ENCODE measurements around the gene PTPRD.

Gene PTPRD

DNA sequence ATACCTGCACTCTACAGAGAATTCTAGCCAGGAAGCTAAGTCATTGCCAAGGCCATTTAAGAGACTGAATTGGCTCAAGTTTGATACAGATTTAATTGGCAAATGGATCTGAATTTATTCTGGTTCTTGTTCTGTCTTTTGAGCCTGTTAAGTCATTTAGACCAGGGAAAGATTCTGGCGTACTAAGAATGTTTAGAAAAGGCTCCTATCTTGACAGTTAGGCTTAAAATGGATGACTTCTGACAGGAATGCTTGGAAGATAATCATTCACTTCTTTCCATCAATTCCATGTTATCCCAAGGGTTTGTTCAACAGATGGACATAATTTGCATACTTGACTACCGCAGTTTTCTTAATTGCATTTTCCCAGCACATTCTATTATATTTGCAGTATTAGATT is 376.6 kb downstream of the PTPRD start:
- Histone ChIP-seq H3K4me1 (ENCODE audit: control insufficient read depth, low read depth, low read length) (peaks cover 14% of the 10 kb centered on the region), H3K36me3 (ENCODE audit: control insufficient read depth, low read depth, low read length) (no peaks in the 10 kb centered on the region), H3K4me3 (ENCODE audit: low read length) (no peak overlapping the region), H3K27me3 (ENCODE audit: control insufficient read depth, insufficient read depth, low read length) (no peaks in the 10 kb centered on the region), H3K27ac (ENCODE audit: low read length) (no peak overlapping the region), H3K9ac (ENCODE audit: low read length) (no peak overlapping the region), H3K9me3 (ENCODE audit: control insufficient read depth, low read depth, low read length) (no peaks in the 10 kb centered on the region)

DNA sequence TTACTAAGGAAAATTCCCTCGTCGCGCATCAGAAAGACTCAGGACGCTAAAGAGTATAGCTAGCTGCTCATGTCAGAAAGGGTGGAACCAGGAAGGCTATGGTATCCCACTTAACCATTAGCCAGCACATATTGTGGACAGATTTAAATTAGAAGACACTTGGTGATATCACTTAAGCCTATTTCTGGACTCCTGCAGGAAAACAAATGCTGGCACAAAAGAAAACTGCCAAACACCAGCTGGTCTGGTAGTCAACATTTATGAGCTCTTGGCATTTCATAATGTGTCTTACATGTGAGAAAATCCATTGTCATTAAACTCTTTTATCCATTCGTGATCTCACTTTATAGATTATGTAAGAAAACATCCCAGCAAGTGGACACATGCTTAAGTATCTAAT is 377.4 kb downstream of the PTPRD start:
- no peak overlapping the region for H3K4me3 ChIP-seq (ENCODE audit: low read length)
- H3K36me3 ChIP-seq (ENCODE audit: control insufficient read depth, low read depth, low read length), result no peaks in the 10 kb centered on the region
- no peak overlapping the region for H3K9ac ChIP-seq (ENCODE audit: low read length)
- H3K27ac ChIP-seq (ENCODE audit: low read length), result no peak overlapping the region
- H3K9me3 ChIP-seq (ENCODE audit: control insufficient read depth, low read depth, low read length), result no peaks in the 10 kb centered on the region
- H3K27me3 ChIP-seq (ENCODE audit: control insufficient read depth, insufficient read depth, low read length), result no peaks in the 10 kb centered on the region
- H3K4me1 ChIP-seq (ENCODE audit: control insufficient read depth, low read depth, low read length), result peaks cover 14% of the 10 kb centered on the region

DNA sequence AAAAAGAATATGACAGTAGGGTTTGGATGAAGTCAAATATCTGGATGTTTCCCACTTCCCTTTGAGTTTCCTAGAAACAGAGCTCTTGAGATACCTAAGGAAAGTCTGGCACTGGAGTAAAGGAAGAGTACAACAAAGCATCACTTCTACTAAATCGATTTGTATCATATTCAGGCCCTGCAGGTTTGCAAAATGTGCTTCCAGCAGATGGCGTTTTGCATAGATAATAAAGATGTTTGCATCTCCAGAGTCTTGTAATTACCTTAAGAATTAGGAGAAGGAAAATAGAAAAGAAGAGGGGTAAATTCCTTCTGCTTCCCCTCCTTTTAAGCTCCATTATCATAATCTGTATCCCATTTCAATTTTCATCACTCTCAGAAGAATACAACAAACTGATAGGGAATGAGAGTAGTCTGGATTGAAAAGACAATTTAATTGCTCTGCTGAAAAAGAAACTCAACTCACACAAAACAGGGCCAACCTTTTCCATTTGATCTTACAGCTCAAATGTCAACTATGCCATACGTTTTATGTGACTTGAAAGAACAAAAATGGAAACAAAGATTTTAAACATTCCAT is 380.4 kb downstream of the PTPRD start:
- no peak overlapping the region for H3K27ac ChIP-seq (ENCODE audit: low read length)
- no peaks in the 10 kb centered on the region for H3K36me3 ChIP-seq (ENCODE audit: control insufficient read depth, low read depth, low read length)
- no peak overlapping the region for H3K9ac ChIP-seq (ENCODE audit: low read length)
- H3K4me1 ChIP-seq (ENCODE audit: control insufficient read depth, low read depth, low read length), result peaks cover 14% of the 10 kb centered on the region
- no peak overlapping the region for H3K4me3 ChIP-seq (ENCODE audit: low read length)
- no peaks in the 10 kb centered on the region for H3K9me3 ChIP-seq (ENCODE audit: control insufficient read depth, low read depth, low read length)
- no peaks in the 10 kb centered on the region for H3K27me3 ChIP-seq (ENCODE audit: control insufficient read depth, insufficient read depth, low read length)

DNA sequence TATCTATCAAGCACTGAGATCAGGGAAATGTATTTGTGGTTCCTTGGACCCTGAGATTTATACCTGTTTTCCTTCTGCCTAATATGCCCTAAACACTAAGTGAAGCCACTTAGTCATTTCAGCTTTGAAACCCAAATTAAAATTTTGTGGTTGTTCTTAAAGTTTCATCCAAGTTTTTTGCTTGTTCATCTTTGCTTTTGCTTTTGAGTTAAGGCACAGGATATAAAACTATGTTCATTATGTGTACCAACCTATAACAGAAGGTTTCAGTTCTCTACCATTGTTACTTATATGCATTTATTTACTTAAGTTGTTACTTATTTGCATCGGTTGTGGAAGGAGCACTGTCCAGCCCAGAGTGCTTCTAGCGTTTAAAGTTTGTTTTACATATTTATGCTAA is 382.3 kb downstream of the PTPRD start:
- Histone ChIP-seq H3K9me3 (ENCODE audit: control insufficient read depth, low read depth, low read length) (no peaks in the 10 kb centered on the region), H3K27ac (ENCODE audit: low read length) (no peak overlapping the region), H3K27me3 (ENCODE audit: control insufficient read depth, insufficient read depth, low read length) (no peaks in the 10 kb centered on the region), H3K36me3 (ENCODE audit: control insufficient read depth, low read depth, low read length) (no peaks in the 10 kb centered on the region), H3K9ac (ENCODE audit: low read length) (no peak overlapping the region), H3K4me3 (ENCODE audit: low read length) (no peak overlapping the region), H3K4me1 (ENCODE audit: control insufficient read depth, low read depth, low read length) (peaks cover 14% of the 10 kb centered on the region)

DNA sequence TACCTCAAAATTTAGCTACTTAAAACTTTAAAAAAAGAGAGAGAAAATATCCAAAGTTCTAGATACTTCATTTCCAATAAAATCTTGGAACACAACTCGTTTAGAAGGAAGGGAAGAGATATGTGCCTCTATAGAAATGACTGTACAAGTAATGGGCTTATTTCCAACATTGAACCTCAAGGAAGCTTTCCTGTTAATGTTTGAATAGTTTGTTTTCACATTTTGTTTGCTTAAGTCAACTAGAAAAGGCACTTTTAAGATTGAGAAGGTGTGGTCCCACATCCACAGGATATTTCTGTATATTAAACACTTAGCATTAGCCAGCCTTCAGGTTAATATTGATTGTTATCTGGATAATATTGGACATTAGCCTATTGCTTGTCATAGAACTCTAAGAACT is 384.7 kb downstream of the PTPRD start:
- Histone ChIP-seq H3K4me1 (ENCODE audit: control insufficient read depth, low read depth, low read length) (peaks cover 10% of the 10 kb centered on the region), H3K9me3 (ENCODE audit: control insufficient read depth, low read depth, low read length) (no peaks in the 10 kb centered on the region), H3K27me3 (ENCODE audit: control insufficient read depth, insufficient read depth, low read length) (no peaks in the 10 kb centered on the region), H3K27ac (ENCODE audit: low read length) (no peak overlapping the region), H3K9ac (ENCODE audit: low read length) (no peak overlapping the region), H3K4me3 (ENCODE audit: low read length) (no peak overlapping the region), H3K36me3 (ENCODE audit: control insufficient read depth, low read depth, low read length) (no peaks in the 10 kb centered on the region)

DNA sequence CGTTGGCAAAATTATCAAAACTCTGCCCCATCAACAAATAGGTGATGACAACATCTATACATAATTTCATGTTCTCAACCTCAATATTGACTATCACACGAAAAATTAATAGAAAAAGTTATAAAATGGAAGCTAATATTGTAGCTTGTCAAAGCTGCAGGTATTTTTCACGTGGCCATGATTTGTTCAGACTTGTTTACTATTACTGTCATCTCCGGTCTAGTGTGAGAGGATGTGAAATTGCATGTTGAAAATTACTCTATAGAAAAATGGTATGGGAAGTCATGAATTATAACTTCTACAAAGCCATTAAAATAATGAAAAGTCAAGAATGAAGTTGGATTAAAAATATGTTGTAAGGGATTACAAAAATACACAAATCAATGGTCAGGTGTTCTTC is 385.8 kb downstream of the PTPRD start:
- no peak overlapping the region for H3K27ac ChIP-seq (ENCODE audit: low read length)
- H3K9me3 ChIP-seq (ENCODE audit: control insufficient read depth, low read depth, low read length), result no peaks in the 10 kb centered on the region
- H3K4me3 ChIP-seq (ENCODE audit: low read length), result no peak overlapping the region
- no peaks in the 10 kb centered on the region for H3K4me1 ChIP-seq (ENCODE audit: control insufficient read depth, low read depth, low read length)
- H3K9ac ChIP-seq (ENCODE audit: low read length), result no peak overlapping the region
- no peaks in the 10 kb centered on the region for H3K36me3 ChIP-seq (ENCODE audit: control insufficient read depth, low read depth, low read length)
- no peaks in the 10 kb centered on the region for H3K27me3 ChIP-seq (ENCODE audit: control insufficient read depth, insufficient read depth, low read length)

DNA sequence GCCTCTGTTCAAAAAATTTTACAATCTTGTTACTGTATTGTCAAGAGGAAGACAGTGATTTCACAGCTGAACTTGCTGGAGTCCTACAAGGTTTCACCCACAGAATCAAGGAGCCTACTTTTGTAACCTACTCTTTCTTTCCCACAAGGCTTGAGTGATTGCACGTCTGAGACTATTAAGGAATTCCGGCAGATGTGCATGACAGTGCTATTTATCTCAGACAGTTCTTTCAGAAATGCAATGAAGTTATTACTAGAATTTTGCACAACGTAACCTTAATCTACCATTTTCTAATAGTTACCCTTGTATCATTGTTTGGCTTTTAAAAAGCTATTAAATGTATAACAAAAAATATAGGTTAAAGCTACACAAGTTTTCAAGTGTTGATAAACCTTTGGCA is 400.1 kb downstream of the PTPRD start:
- Histone ChIP-seq H3K27ac (ENCODE audit: low read length) (no peak overlapping the region), H3K36me3 (ENCODE audit: control insufficient read depth, low read depth, low read length) (no peaks in the 10 kb centered on the region), H3K27me3 (ENCODE audit: control insufficient read depth, insufficient read depth, low read length) (no peaks in the 10 kb centered on the region), H3K9me3 (ENCODE audit: control insufficient read depth, low read depth, low read length) (no peaks in the 10 kb centered on the region), H3K4me3 (ENCODE audit: low read length) (no peak overlapping the region), H3K4me1 (ENCODE audit: control insufficient read depth, low read depth, low read length) (no peaks in the 10 kb centered on the region), H3K9ac (ENCODE audit: low read length) (no peak overlapping the region)

DNA sequence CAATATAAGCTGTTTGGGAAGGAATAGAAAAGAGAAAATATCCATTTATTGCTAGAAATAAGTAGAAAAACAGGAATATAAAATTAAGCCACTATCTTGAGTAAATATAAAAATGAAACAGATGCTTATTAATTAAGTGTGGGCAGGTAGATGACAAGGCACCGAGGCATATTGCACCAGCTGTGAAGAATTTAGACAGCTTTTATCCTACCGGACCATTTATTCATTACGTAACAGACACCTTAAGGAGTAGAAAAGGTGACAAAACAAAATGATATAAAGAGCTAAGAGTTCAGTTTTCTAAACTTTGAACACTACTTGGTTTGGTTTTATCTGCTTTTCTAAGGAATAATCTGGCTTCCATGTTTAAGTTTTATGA is 404.1 kb downstream of the PTPRD start:
- H3K4me1 ChIP-seq (ENCODE audit: control insufficient read depth, low read depth, low read length), result no peaks in the 10 kb centered on the region
- H3K36me3 ChIP-seq (ENCODE audit: control insufficient read depth, low read depth, low read length), result no peaks in the 10 kb centered on the region
- no peaks in the 10 kb centered on the region for H3K9me3 ChIP-seq (ENCODE audit: control insufficient read depth, low read depth, low read length)
- no peak overlapping the region for H3K27ac ChIP-seq (ENCODE audit: low read length)
- H3K9ac ChIP-seq (ENCODE audit: low read length), result no peak overlapping the region
- no peaks in the 10 kb centered on the region for H3K27me3 ChIP-seq (ENCODE audit: control insufficient read depth, insufficient read depth, low read length)
- peak overlapping the region; percentile 46 for H3K4me3 ChIP-seq (ENCODE audit: low read length)

DNA sequence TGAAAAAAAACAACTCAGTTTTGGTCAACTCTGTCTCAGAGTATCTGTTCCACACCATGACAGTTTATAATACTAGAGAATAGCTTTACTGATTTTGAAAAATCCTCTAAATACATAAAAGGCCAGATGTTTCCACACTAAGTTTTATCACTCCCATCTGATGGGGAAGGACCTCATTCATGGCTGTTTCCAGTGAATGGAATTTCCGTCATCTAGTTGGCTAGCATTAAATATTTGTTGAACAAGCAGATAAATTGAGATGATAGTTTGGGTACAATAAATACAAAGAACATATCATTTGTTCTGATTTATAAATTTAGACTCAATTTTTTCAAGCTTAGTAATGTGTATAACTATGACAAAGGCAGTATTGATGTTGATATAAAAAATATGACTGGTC is 408.5 kb downstream of the PTPRD start:
- no peak overlapping the region for H3K27ac ChIP-seq (ENCODE audit: low read length)
- H3K4me1 ChIP-seq (ENCODE audit: control insufficient read depth, low read depth, low read length), result no peaks in the 10 kb centered on the region
- no peaks in the 10 kb centered on the region for H3K9me3 ChIP-seq (ENCODE audit: control insufficient read depth, low read depth, low read length)
- H3K9ac ChIP-seq (ENCODE audit: low read length), result no peak overlapping the region
- no peak overlapping the region for H3K4me3 ChIP-seq (ENCODE audit: low read length)
- H3K36me3 ChIP-seq (ENCODE audit: control insufficient read depth, low read depth, low read length), result no peaks in the 10 kb centered on the region
- no peaks in the 10 kb centered on the region for H3K27me3 ChIP-seq (ENCODE audit: control insufficient read depth, insufficient read depth, low read length)

DNA sequence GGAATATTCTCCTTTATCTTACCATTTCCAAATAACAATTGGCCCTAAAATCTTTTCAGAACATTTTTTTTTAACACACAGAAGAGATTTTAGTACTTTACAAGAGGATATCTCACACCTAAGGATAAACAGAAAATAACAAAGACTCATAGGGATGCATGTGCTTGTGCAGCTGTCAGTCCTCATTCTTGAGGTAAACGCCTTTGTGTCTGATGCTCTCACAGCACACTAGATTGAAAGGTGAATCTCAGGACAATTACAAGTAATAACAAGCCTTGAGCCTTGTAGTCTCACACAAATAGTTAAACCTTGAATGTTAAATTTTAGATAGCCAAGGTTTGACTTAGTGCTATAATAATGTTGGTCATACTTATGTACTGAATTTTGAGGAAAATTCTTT is 439.2 kb downstream of the PTPRD start:
- no peaks in the 10 kb centered on the region for H3K9me3 ChIP-seq (ENCODE audit: control insufficient read depth, low read depth, low read length)
- no peak overlapping the region for H3K9ac ChIP-seq (ENCODE audit: low read length)
- no peak overlapping the region for H3K27ac ChIP-seq (ENCODE audit: low read length)
- H3K4me1 ChIP-seq (ENCODE audit: control insufficient read depth, low read depth, low read length), result no peaks in the 10 kb centered on the region
- no peak overlapping the region for H3K4me3 ChIP-seq (ENCODE audit: low read length)
- no peaks in the 10 kb centered on the region for H3K27me3 ChIP-seq (ENCODE audit: control insufficient read depth, insufficient read depth, low read length)
- H3K36me3 ChIP-seq (ENCODE audit: control insufficient read depth, low read depth, low read length), result no peaks in the 10 kb centered on the region

DNA sequence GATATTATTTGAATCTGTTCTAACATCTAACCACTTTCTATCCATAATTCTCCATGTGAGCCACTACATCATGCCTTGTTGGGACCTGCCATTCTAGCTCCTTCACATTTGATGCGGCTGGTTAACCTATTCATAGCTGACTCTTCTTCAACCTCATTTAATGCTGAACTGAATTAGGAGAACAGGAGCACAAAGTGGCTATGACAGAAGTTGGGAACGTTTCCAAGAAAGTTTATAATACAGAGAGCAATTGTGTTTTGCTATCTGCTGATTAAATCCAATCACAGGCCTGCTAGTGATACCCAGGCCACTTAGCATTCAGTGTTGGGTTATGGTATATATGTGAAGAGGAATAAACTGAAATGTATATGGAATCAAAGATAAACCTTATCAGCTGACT is 440.3 kb downstream of the PTPRD start:
- Histone ChIP-seq H3K9ac (ENCODE audit: low read length) (no peak overlapping the region), H3K27me3 (ENCODE audit: control insufficient read depth, insufficient read depth, low read length) (no peaks in the 10 kb centered on the region), H3K27ac (ENCODE audit: low read length) (no peak overlapping the region), H3K9me3 (ENCODE audit: control insufficient read depth, low read depth, low read length) (no peaks in the 10 kb centered on the region), H3K4me1 (ENCODE audit: control insufficient read depth, low read depth, low read length) (no peaks in the 10 kb centered on the region), H3K4me3 (ENCODE audit: low read length) (no peak overlapping the region), H3K36me3 (ENCODE audit: control insufficient read depth, low read depth, low read length) (no peaks in the 10 kb centered on the region)

DNA sequence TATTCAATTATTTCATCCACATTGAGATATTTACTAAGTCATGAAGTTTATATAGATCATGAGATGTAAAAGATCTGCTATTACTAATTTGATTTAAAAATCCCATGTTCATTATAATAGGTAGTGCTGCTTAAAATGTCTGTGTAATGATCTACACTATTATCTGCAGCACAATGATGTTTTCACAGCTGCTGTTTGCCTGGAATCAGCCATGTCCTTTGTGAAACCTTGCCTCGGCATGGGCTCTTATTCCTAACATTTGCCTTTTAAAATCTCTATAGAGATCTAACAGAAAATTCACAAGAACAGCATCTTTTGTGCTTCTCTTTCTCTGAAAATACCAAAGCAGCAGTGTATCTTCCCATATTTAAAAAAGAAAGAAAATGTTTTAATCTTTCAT is 444.6 kb downstream of the PTPRD start:
- Histone ChIP-seq H3K36me3 (ENCODE audit: control insufficient read depth, low read depth, low read length) (no peaks in the 10 kb centered on the region), H3K4me1 (ENCODE audit: control insufficient read depth, low read depth, low read length) (no peaks in the 10 kb centered on the region), H3K9ac (ENCODE audit: low read length) (no peak overlapping the region), H3K27me3 (ENCODE audit: control insufficient read depth, insufficient read depth, low read length) (no peaks in the 10 kb centered on the region), H3K27ac (ENCODE audit: low read length) (no peak overlapping the region), H3K4me3 (ENCODE audit: low read length) (no peak overlapping the region), H3K9me3 (ENCODE audit: control insufficient read depth, low read depth, low read length) (no peaks in the 10 kb centered on the region)
